Ureter (tissue), 1 donor: ENCODE measurements around the gene TERF2IP. TPM values are rescaled to one million over a fixed set of nuclear protein-coding genes. Genes with fewer than 3 reads are reported as not detected.

ENCODE experiments used
- DNase-seq: peaks from one replicate; pipeline ENCODE4 v3.0.0-alpha.2; 2020; ENCODE audit warnings: low spot score
- total RNA-seq: library from RNA; stranded (reverse); gene quantifications from one replicate; pipeline ENCODE4 v1.2.4, GENCODE V29; 2023
- donor health status: DM: yes; HTN: yes; CAD: no.

The TERF2IP gene
- 47.1 TPM for total RNA-seq

GRCh38 chr16:75647492-75648264 lies at the start of gene TERF2IP, which contains the start of gene KARS1:
Gene TERF2IP (plus strand): TSS chr16:75647773. CDS start chr16:75647883, 110 bp downstream.
Gene KARS1 (minus strand): TSS chr16:75647665. CDS start chr16:75647639, 26 bp downstream.
- DNase-seq, result peak; percentile 95

DNA sequence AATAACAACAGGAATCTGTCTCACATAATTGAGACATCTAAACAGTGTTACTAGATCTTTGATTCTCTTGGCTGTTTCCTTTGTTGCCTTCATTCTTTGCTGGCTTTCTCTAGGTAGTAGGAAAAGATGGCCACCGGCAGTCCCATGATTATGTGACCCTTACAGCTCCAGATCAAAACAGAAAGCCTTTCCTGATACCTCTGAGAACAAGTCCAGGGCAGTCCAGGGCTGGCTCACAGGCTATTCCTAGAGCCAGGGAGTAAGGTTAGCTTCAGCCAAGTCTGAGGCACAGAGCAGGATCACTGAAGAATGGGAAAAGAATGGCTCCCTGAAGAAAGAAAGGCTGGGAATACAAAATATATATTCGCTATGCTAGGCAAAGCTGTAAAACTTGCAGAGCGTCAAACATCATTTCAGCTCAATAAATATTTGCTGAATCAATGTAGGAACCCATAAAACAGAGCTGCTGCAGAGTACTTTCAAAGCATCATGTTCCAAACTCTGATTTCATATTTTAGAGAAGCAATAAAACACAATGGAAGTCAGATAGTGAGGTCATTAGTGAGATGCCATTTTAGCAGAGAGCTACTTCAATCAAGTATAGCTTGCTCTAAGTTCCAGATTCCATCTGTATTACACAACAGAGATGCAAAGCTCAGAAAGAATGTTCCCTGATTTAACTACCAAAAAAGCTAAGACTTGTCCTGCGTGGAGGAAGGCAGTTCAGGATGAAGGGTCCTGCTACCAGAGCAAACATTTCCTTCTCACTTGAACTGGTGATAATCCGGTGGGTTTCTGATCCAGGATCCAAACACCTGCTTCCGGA lies 47.9 kb upstream of the TERF2IP start:
- no peak for DNase-seq

DNA sequence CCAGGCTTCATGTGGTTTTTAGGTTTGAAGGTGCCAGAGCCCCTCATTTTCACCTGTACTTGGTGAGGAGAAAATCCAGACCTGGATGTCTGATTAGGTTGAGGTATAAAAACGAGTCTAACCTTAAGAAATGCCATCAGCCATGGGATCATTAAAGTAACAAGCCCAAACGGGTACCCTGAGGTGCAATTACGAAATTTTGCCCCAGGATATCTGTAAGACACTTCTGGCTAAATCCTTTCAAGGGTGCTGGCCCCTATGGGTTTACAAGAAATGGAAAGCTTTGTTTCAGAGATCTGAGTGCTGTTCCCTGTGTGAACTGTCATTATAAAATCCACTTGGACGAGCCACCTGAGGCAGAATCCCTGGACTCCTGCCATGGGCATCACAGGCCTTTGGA lies 44.3 kb upstream of the TERF2IP start:
- no peak for DNase-seq

DNA sequence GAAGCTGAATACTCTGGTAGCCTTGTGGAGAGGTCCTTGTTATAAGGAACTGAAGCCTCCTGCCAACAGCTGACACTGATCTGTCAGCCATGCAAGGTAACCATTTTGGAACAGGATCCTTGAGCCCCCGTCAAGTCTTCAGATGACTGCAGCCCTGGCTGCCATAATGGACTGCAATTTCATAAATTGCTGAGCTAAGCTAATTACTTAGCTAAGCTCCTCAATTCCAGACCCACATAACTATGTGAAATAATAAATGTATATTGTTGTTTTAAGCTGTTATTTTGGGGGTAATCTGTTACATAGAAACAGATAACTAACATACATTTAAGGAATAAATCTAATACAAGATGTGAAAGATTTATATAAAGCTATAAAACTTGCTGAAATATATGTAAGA lies 41.1 kb upstream of the TERF2IP start:
- DNase-seq, result no peak

- no peak for DNase-seq
These were observed 33.3 kb upstream of the TERF2IP start for GRCh38 chr16:75614066-75614897.

GRCh38 chr16:75615619-75616018 lies 32.0 kb upstream of the TERF2IP start:
- no peak for DNase-seq

DNA sequence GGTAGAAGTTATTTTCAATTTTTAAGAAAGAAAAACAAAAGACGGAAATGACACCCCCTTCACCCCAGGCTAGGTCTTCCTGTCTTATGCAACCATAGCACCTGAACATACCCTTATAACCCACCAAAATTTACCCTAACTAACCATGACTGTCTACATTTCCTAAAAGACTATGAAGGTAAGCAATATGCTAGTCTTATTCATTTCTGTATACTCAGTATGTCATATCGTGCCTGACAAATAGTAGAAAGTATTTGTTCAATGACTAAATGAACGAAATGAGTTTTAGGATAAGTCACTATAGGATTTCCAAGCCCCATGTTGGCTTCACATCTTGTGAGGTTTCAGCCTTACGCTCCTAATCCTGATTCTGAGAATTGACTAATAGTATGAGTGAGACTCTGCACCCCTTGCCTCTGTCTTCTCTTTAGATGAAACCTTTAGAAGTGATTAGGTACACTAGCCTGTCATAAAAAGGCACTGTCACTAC lies 31.0 kb upstream of the TERF2IP start:
- no peak for DNase-seq

GRCh38 chr16:75617121-75617520 lies 30.5 kb upstream of the TERF2IP start:
- DNase-seq, result no peak

- no peak for DNase-seq
These were observed 28.8 kb upstream of the TERF2IP start for GRCh38 chr16:75618780-75619179.

GRCh38 chr16:75620326-75621169 lies 27.0 kb upstream of the TERF2IP start:
- no peak for DNase-seq

DNA sequence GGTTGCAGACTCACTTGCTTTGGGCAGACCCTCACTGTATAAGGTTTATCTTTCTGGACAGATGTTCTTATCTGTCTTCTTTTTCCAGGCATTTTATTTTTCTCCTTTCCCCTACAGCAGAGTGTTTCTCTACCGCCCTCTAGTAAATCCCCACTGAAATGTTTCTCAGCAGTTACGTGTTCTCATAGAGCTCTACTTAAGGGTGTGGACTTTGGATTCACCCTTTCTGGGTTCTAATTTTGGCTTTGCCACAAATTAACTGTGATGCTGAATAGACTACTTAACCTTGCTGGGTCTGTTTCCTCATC lies 26.4 kb upstream of the TERF2IP start:
- DNase-seq, result no peak

DNA sequence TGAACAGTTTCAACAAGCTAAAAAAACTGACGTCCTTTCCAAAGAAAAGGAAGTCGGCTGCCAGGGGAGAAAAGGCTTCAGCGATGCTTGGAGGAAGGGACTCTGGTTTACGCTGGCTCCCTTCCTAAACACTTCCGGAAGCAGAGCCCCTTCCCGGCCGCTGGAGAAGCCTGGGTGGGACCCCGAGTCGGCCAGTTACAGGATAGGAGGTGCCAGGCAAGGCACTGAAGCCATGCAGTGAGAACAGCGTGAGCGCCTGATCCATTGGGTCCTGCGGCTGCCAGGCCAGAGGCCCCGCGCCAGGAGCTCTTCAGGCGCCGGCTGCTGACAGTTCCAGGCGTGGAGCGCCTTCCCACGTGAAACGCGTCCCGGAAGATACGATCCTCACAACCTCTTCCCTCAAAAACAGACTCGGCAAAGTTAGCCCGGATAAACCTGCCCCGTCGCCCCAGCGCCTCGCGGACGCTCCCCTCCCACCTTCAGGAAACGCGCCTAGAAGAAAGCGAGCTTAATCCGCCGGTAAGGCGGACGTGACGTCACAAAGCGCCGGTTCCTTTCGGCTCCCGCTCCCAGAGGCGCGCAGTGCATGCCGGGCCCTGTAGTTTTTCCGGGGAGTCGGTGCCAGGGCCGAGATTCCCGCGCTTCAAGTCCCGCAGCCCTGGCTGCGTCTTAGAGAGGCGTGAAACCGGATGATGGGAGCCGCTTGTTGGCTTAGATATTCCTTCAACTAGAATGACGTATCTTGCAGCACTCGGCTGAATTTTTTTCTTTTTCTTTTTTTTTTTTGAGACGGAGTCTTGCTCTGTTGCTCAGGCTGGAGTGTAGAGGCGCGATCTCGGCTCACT lies 24.6 kb upstream of the TERF2IP start, which contains the start of gene ADAT1:
Gene ADAT1, minus strand, starts transcription at position 521 of the 845 bp plus-strand sequence. CDS start 2,482 bp downstream, outside the sequence.
- DNase-seq, result peak; percentile 98

- no peak for DNase-seq
These were observed 22.6 kb upstream of the TERF2IP start for GRCh38 chr16:75624921-75625334.

- DNase-seq, result no peak
These were observed 20.8 kb upstream of the TERF2IP start for GRCh38 chr16:75626806-75627205.

GRCh38 chr16:75627851-75628250 lies 19.7 kb upstream of the TERF2IP start:
- no peak for DNase-seq

DNA sequence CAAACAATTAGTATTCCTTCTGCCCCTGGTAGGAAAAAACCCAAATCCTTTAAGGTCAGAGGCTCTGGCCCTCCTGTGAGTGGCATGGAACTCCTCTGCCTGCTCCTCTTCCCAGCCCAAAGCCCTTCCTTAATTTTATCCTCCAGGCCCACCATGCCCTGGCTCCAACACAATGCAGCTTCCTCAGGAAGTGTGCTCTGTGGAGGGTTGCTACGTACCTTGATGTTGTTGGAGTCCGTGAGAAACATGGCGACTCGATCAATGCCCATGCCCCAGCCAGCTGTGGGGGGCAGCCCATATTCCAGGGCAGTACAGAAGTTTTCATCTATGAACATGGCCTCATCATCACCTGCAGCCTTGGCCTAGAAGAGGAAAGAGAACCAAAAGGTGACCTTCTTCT lies 19.2 kb upstream of the TERF2IP start:
- DNase-seq, result no peak

- no peak for DNase-seq
These were observed 18.4 kb upstream of the TERF2IP start for GRCh38 chr16:75629132-75629531.

- DNase-seq, result no peak
These were observed 17.5 kb upstream of the TERF2IP start for GRCh38 chr16:75630052-75630451.

GRCh38 chr16:75632857-75633256 lies 14.7 kb upstream of the TERF2IP start:
- no peak for DNase-seq

- DNase-seq, result no peak
These were observed 12.5 kb upstream of the TERF2IP start for GRCh38 chr16:75635036-75635435.
